ENCODE results near the gene RUFY1.

- TF ChIP-seq CTCF (IDR thresholded peaks at IDR 0.05) = no peak
- TF ChIP-seq POLR2A (IDR thresholded peaks at IDR 0.05) = no peak
- no peak for TF ChIP-seq POLR2AphosphoS5 (IDR thresholded peaks at IDR 0.05)
These were observed 98.1 kb downstream of the RUFY1 start for GRCh38 chr5:179648410-179648809.

Data from prostate gland (tissue), 2 donors.